GM12878 (cell line): ENCODE results near the gene NPBWR2. TPM values are rescaled to one million over a fixed set of nuclear protein-coding genes. Genes with fewer than 3 reads are reported as not detected.

Experiments
- ATAC-seq: fragments of 200-7000 bp; cut with Tn5 transposase; 3 replicates; pipeline ENCODE4 v1.9.1; 2020; ENCODE audit warnings: mild to moderate bottlenecking, moderate library complexity
- BruUV-seq: library from RNA; stranded (reverse); fragments of 400-500 nt; replicated peaks from 2 replicates; lab custom pipeline; 2021; lab: Mats Ljungman, UMichigan
- CTCF ChIA-PET: fragments of 300-600 bp; sonication (Branson Sonifier 250); formaldehyde crosslinking; extraction: SDS; loops from one replicate; lab custom pipeline; 2021; ENCODE audit warnings: inconsistent platforms; lab: Yijun Ruan, JAX
- POLR2A ChIA-PET: fragments of 350-600 bp; formaldehyde crosslinking; extraction: SDS; loops from one replicate; lab custom pipeline; 2021; ENCODE audit warnings: inconsistent platforms; lab: Charles Lee
- RAD21 ChIA-PET: fragments of 300-600 bp; sonication (Branson Sonifier 250); formaldehyde crosslinking; loops from one replicate; lab custom pipeline; 2023; ENCODE audit warnings: antibody characterized with exemption; ENCODE audit not compliant: unreplicated experiment; lab: Charles Lee
- SMC1A ChIA-PET: fragments of 300-600 bp; sonication (Branson Sonifier 250); formaldehyde crosslinking; loops from one replicate; lab custom pipeline; 2023; ENCODE audit not compliant: unreplicated experiment, uncharacterized antibody; lab: Charles Lee
- DNase-seq: peaks from one replicate; pipeline ENCODE4 v3.0.0-alpha.2; 2011; ENCODE audit warnings: low read depth, low spot score
- FAIRE-seq: peaks from 3 replicates; lab custom pipeline; 2011; peaks lifted over from hg19 to GRCh38; lab: Jason Lieb, UNC
- H2AFZ ChIP-seq: 2 replicates; pipeline ENCODE4 v1.6.0; 2011; ENCODE audit warnings: low read depth, low read length, control low read depth; ENCODE audit not compliant: control insufficient read depth
- H3K27ac ChIP-seq: 2 replicates; pipeline ENCODE4 v1.5.1; 2011; ENCODE audit warnings: control low read depth; ENCODE audit not compliant: control insufficient read depth, insufficient read depth
- H3K27me3 ChIP-seq, 2 experiments: replicated peaks in 1 of 2; 2 replicates each; pipeline versions ENCODE4 v1.6.0 to v1.6.1; 2011; ENCODE audit warnings: low read length in 1 of 2; ENCODE audit not compliant: control insufficient read depth in 2 of 2, insufficient read depth in 2 of 2
- H3K36me3 ChIP-seq, 2 experiments: 2 replicates each; pipeline ENCODE4 v1.5.1; 2011; ENCODE audit warnings: low read length in 1 of 2; ENCODE audit not compliant: control insufficient read depth in 2 of 2, insufficient read depth in 2 of 2
- H3K4me1 ChIP-seq: 2 replicates; pipeline ENCODE4 v1.6.1; 2011; ENCODE audit warnings: mild to moderate bottlenecking, low read length, moderate library complexity, mixed read lengths; ENCODE audit not compliant: control insufficient read depth, insufficient read depth
- H3K4me2 ChIP-seq: 2 replicates; pipeline ENCODE4 v1.6.0; 2011; ENCODE audit warnings: control low read depth; ENCODE audit not compliant: control insufficient read depth, insufficient read depth
- H3K4me3 ChIP-seq: fragments of 200-600 bp; sonication (generic); 2 replicates; pipeline ENCODE4 v1.5.1; 2016
- H3K79me2 ChIP-seq: 2 replicates; pipeline ENCODE4 v1.6.0; 2011; ENCODE audit warnings: low read length; ENCODE audit not compliant: control insufficient read depth, insufficient read depth
- H3K9ac ChIP-seq: 2 replicates; pipeline ENCODE4 v1.8.0; 2011; ENCODE audit warnings: low read length, control low read depth, mixed read lengths; ENCODE audit not compliant: control insufficient read depth, insufficient read depth
- H3K9me3 ChIP-seq: replicated peaks from 3 replicates; pipeline ENCODE4 v1.5.1; 2011; ENCODE audit warnings: mild to moderate bottlenecking, low read length; ENCODE audit not compliant: control insufficient read depth, insufficient read depth
- H4K20me1 ChIP-seq: 2 replicates; pipeline ENCODE4 v1.6.0; 2011; ENCODE audit not compliant: control insufficient read depth, insufficient read depth
- BHLHE40 ChIP-seq, 2 experiments: fragments of 450-650 bp in 1 of 2; IDR thresholded peaks; 2 replicates each; pipeline ENCODE4 v1.6.1; 2011 to 2017; ENCODE audit warnings: low read depth in 2 of 2, borderline replicate concordance in 1 of 2, improper control_type of control experiment in 1 of 2, low read length in 1 of 2, mild to moderate bottlenecking in 1 of 2
- CBX3 ChIP-seq: fragments of 200-600 bp; sonication (generic); IDR thresholded peaks from 2 replicates; pipeline ENCODE4 v1.6.1; 2016; ENCODE audit warnings: low read depth, borderline replicate concordance
- FOS ChIP-seq: IDR thresholded peaks from 3 replicates; pipeline ENCODE4 v1.6.1; 2011; ENCODE audit warnings: borderline replicate concordance; ENCODE audit not compliant: insufficient read length; ENCODE audit errors: extremely low read depth
- MLLT1 ChIP-seq: fragments of 450-650 bp; IDR thresholded peaks from 2 replicates; pipeline ENCODE4 v1.6.1; 2016; ENCODE audit warnings: mild to moderate bottlenecking
- ZBTB33 ChIP-seq: fragments of 450-650 bp; IDR thresholded peaks from 2 replicates; pipeline ENCODE4 v1.6.1; 2017; ENCODE audit warnings: mild to moderate bottlenecking
- WGBS: methylation state at CpG from one replicate; pipeline ENCODE4 v1.1.6; 2016; ENCODE audit warnings: low lambda C conversion rate; ENCODE audit not compliant: insufficient replicate concordance, insufficient coverage; ENCODE audit errors: missing lambda C conversion rate; 5-methylcytosine and 5-hydroxymethylcytosine counted together
- in situ Hi-C: fragments of 300-500 bp; cut with MboI; formaldehyde crosslinking; loops from 9 replicates; pipeline ENCODE4 v1.14.3; 2018; ENCODE audit warnings: mixed read lengths
- intact Hi-C: fragments of 100-400 bp; cut with micrococcal nuclease; formaldehyde crosslinking; loops from one replicate; pipeline ENCODE4 v1.14.2; 2022; ENCODE audit not compliant: unreplicated experiment
- polyA plus RNA-seq, 11 experiments: library from polyadenylated mRNA; depleted of rRNA in 4 of 11; unstranded in 6 of 11; stranded (reverse) in 5 of 11; fragments of >200 nt; fragmentation: Nextera tagmentation in 4 of 11; fragmentation: Illumina TruSeq in 1 of 11; extraction: Ambion mirVana in 4 of 11; extraction: Trizol in 1 of 11; gene quantifications; 1 replicate in 1 of 11; 2 replicates in 10 of 11; pipeline versions ENCODE4 v1.2.1 to v1.2.3, GENCODE V29; 2011 to 2016; ENCODE audit warnings: inconsistent platforms in 2 of 11, missing spikeins in 2 of 11, low read depth in 1 of 11
- total RNA-seq, 4 experiments: library from RNA; depleted of rRNA in 3 of 4; stranded (reverse); fragments of >200 nt in 3 of 4; fragmentation: Illumina TruSeq in 1 of 4; extraction: Trizol in 1 of 4; gene quantifications; 2 replicates each; pipeline versions ENCODE4 v1.2.1 to v1.2.3, GENCODE V29; 2013 to 2021

The NPBWR2 gene
- total and polyA plus RNA-seq, 10 of the 15 experiments (the other 5 are each of a cell fraction or from before 2014, with no cell fraction given): not detected

GRCh38 chr20:64092258-64093012 lies 14.9 kb downstream of the NPBWR2 start:
- TF ChIP-seq BHLHE40 (IDR thresholded peaks at IDR 0.05; ENCODE audit: borderline replicate concordance in 1 of 2, low read depth in 2 of 2, low read length in 1 of 2) (0 out of 4 replicates have a peak, but pooled peaks of 1 of the 2 experiments have one; percentile 8), ZBTB33 (no peak)
- Histone ChIP-seq H3K36me3 (no peaks in the 10 kb centered on the region), H3K9ac (no peak overlapping the region), H3K27ac (no peak overlapping the region), H3K4me1 (peaks cover 7% of the 10 kb centered on the region), H3K4me3 (no peak overlapping the region), H2AFZ (no peak overlapping the region), H4K20me1 (no peaks in the 10 kb centered on the region), H3K79me2 (no peaks in the 10 kb centered on the region), H3K4me2 (no peak overlapping the region), H3K9me3 (peaks cover 4% of the 10 kb centered on the region; the same call in 1 of the 3 replicates), H3K27me3 (no peaks in the 10 kb centered on the region)
- intact Hi-C loops (no loop called here), in situ Hi-C loops (no loop called here)
- ATAC-seq (peak; percentile 37; the same call in 2 of the 3 replicates), DNase-seq (no peak), FAIRE-seq (no peak)
- SMC1A ChIA-PET: no interaction called here
- POLR2A ChIA-PET: no interaction called here
- 42% methylated on average over 27 of the region's 27 CpGs for WGBS
- RAD21 ChIA-PET: no interaction called here
- CTCF ChIA-PET: no interaction called here
- BruUV-seq: no TSS peak

- H4K20me1 ChIP-seq: no peaks in the 10 kb centered on the region
- no peak for TF ChIP-seq CBX3
- TF ChIP-seq FOS: no peak
- TF ChIP-seq MLLT1: no peak
- TF ChIP-seq, all 136 proteins: peak for 0
- ATAC-seq (peak; percentile 41), DNase-seq (no peak), FAIRE-seq (no peak)
- Histone ChIP-seq H3K36me3 (no peaks in the 10 kb centered on the region), H3K27me3 (no peaks in the 10 kb centered on the region), H3K4me1 (peaks cover 7% of the 10 kb centered on the region), H3K4me3 (no peak overlapping the region), H3K4me2 (no peak overlapping the region), H3K79me2 (no peaks in the 10 kb centered on the region), H2AFZ (no peak overlapping the region), H3K9ac (no peak overlapping the region), H3K27ac (no peak overlapping the region), H3K9me3 (peaks cover 5% of the 10 kb centered on the region; the same call in 1 of the 3 replicates)
- ChIA-PET RAD21 (no interaction called here), SMC1A (no interaction called here), CTCF (no interaction called here), POLR2A (interaction anchor here (0.5 kb wide), 1 partner anchor 32 kb away, joined by 3 read pairs; no protein-coding TSS in a partner anchor)
- intact Hi-C loops (no loop called here), in situ Hi-C loops (no loop called here)
- WGBS: 35% methylated on average over 11 of the region's 16 CpGs
- BruUV-seq: no TSS peak
Measured at GRCh38 chr20:64091770-64092169, 15.6 kb downstream of the NPBWR2 start.
